PC-3 (cell line): ENCODE results near the gene TBC1D14. TPM values are rescaled to one million over a fixed set of nuclear protein-coding genes. Genes with fewer than 3 reads are reported as not detected.

Experiments
- ATAC-seq: fragments of 200-7000 bp; cut with Tn5 transposase; 2 replicates; pipeline ENCODE4 v1.9.1; 2020; ENCODE audit warnings: mild to moderate bottlenecking, moderate library complexity
- BruUV-seq: library from RNA; stranded (reverse); fragments of 400-500 nt; replicated peaks from 2 replicates; lab custom pipeline; 2021; lab: Mats Ljungman, UMichigan
- CTCF ChIA-PET: fragments of 300-600 bp; sonication (Branson Sonifier 250); formaldehyde crosslinking; loops from one replicate; lab custom pipeline; 2022; ENCODE audit warnings: antibody characterized with exemption; lab: Charles Lee
- POLR2A ChIA-PET: fragments of 300-600 bp; sonication (Branson Sonifier 250); formaldehyde crosslinking; loops from one replicate; lab custom pipeline; 2022; ENCODE audit warnings: antibody characterized with exemption; ENCODE audit not compliant: unreplicated experiment; lab: Charles Lee
- DNase-seq: peaks from one replicate; pipeline ENCODE4 v3.0.0-alpha.2; 2015
- H2AFZ ChIP-seq: fragments of 300-600 bp; sonication (generic); 2 replicates; pipeline ENCODE4 v1.6.0; 2016; ENCODE audit warnings: antibody characterized with exemption, low read length
- H3F3A ChIP-seq: fragments of 300-600 bp; sonication (generic); one replicate; pipeline ENCODE4 v1.6.0; 2017; ENCODE audit warnings: antibody characterized with exemption, low read length, control low read depth, mild to moderate bottlenecking; ENCODE audit not compliant: unreplicated experiment
- H3K27ac ChIP-seq: fragments of 300-600 bp; sonication (generic); 2 replicates; pipeline ENCODE4 v1.5.1; 2016; ENCODE audit warnings: mild to moderate bottlenecking, low read length
- H3K27me3 ChIP-seq: fragments of 300-600 bp; sonication (generic); 2 replicates; pipeline ENCODE4 v1.6.1; 2016; ENCODE audit warnings: low read length, mixed read lengths
- H3K36me3 ChIP-seq: fragments of 300-600 bp; sonication (generic); 2 replicates; pipeline ENCODE4 v1.6.1; 2016; ENCODE audit warnings: low read depth, mixed run types, low read length, mixed read lengths
- H3K4me1 ChIP-seq: fragments of 300-600 bp; sonication (generic); 2 replicates; pipeline ENCODE4 v1.5.1; 2016; ENCODE audit warnings: low read length; ENCODE audit not compliant: insufficient read depth
- H3K4me2 ChIP-seq: fragments of 300-600 bp; sonication (generic); 2 replicates; pipeline ENCODE4 v1.6.0; 2016; ENCODE audit warnings: low read length
- H3K4me3 ChIP-seq: fragments of 300-600 bp; sonication (generic); 2 replicates; pipeline ENCODE4 v1.5.1; 2016; ENCODE audit warnings: mild to moderate bottlenecking, low read length, mixed read lengths
- H3K79me2 ChIP-seq: fragments of 300-600 bp; sonication (generic); 2 replicates; pipeline ENCODE4 v1.6.1; 2017; ENCODE audit warnings: low read length, mixed read lengths
- H3K9ac ChIP-seq: fragments of 300-600 bp; sonication (generic); 2 replicates; pipeline ENCODE4 v1.6.0; 2016; ENCODE audit warnings: mild to moderate bottlenecking, low read length
- H3K9me2 ChIP-seq: fragments of 300-600 bp; sonication (generic); replicated peaks from 2 replicates; pipeline ENCODE4 v1.6.1; 2016; ENCODE audit warnings: mixed run types, low read length, mixed read lengths
- H3K9me3 ChIP-seq: fragments of 300-600 bp; sonication (generic); 2 replicates; pipeline ENCODE4 v1.6.1; 2016; ENCODE audit warnings: low read length, mixed read lengths
- H4K20me1 ChIP-seq: fragments of 300-600 bp; sonication (generic); 2 replicates; pipeline ENCODE4 v1.6.1; 2016; ENCODE audit warnings: low read length, mixed read lengths
- CTCF ChIP-seq: fragments of 300-600 bp; sonication (generic); conservative IDR thresholded peaks from 2 replicates; pipeline ENCODE4 v1.5.1; 2017; ENCODE audit warnings: antibody characterized with exemption, low read depth, mild to moderate bottlenecking, low read length
- EZH2 ChIP-seq: fragments of 300-600 bp; sonication (generic); IDR thresholded peaks from one replicate; pipeline ENCODE4 v1.6.1; 2017; ENCODE audit warnings: antibody characterized with exemption, mild to moderate bottlenecking, low read length; ENCODE audit not compliant: unreplicated experiment
- EZH2phosphoT487 ChIP-seq: fragments of 300-600 bp; sonication (generic); IDR thresholded peaks from 2 replicates; pipeline ENCODE4 v1.6.1; 2018; ENCODE audit warnings: mild to moderate bottlenecking, antibody characterized with exemption, low read length, borderline replicate concordance
- intact Hi-C: fragments of 100-400 bp; cut with micrococcal nuclease; formaldehyde crosslinking; loops from 2 replicates; pipeline ENCODE4 v1.9.0; 2023
- total RNA-seq: library from RNA; depleted of rRNA; stranded (reverse); fragments of >200 nt; gene quantifications from 2 replicates; pipeline ENCODE4 v1.2.3, GENCODE V29; 2014

The TBC1D14 gene
- total RNA-seq, 1 experiment from 2014 or later, result 33.0 TPM

- DNase-seq, result no peak
- peaks cover 56% of the 10 kb centered on the region for H3K79me2 ChIP-seq
- ChIA-PET CTCF (no interaction called here), POLR2A (no interaction called here)
- no peak overlapping the region for H3K9ac ChIP-seq
- TF ChIP-seq EZH2 (no peak), EZH2phosphoT487 (no peak), CTCF (no peak)
- no peaks in the 10 kb centered on the region for H4K20me1 ChIP-seq
- H3K9me2 ChIP-seq, result no peaks in the 10 kb centered on the region
- BruUV-seq, result no TSS peak
- H3K4me2 ChIP-seq, result no peak overlapping the region
- H3K4me3 ChIP-seq, result no peak overlapping the region
- H3K4me1 ChIP-seq, result no peaks in the 10 kb centered on the region
- intact Hi-C loops, result no loop called here
- H3F3A ChIP-seq, result no peaks in the 10 kb centered on the region
- H3K36me3 ChIP-seq, result peaks cover 3% of the 10 kb centered on the region; the same call in 1 of the 2 replicates
- H3K27me3 ChIP-seq, result no peaks in the 10 kb centered on the region
- ATAC-seq, result no peak
- no peak overlapping the region for H3K27ac ChIP-seq
- no peaks in the 10 kb centered on the region for H3K9me3 ChIP-seq
- H2AFZ ChIP-seq, result no peak overlapping the region
These were observed 142.7 kb downstream of the TBC1D14 start for GRCh38 chr4:7052313-7052712.

- no peaks in the 10 kb centered on the region for H3F3A ChIP-seq
- no peaks in the 10 kb centered on the region for H3K9me2 ChIP-seq
- peaks cover 47% of the 10 kb centered on the region for H3K79me2 ChIP-seq
- no peaks in the 10 kb centered on the region for H3K9me3 ChIP-seq
- peaks cover 3% of the 10 kb centered on the region; the same call in 1 of the 2 replicates for H3K36me3 ChIP-seq
- ChIA-PET CTCF (no interaction called here), POLR2A (no interaction called here)
- H3K4me2 ChIP-seq, result no peak overlapping the region
- TF ChIP-seq EZH2, result no peak
- TF ChIP-seq CTCF, result no peak
- TF ChIP-seq EZH2phosphoT487, result no peak
- no peaks in the 10 kb centered on the region for H4K20me1 ChIP-seq
- H3K27me3 ChIP-seq, result no peaks in the 10 kb centered on the region
- no peak overlapping the region for H3K9ac ChIP-seq
- ATAC-seq (no peak), DNase-seq (no peak)
- intact Hi-C loops, result no loop called here
- H3K27ac ChIP-seq, result no peak overlapping the region
- no TSS peak for BruUV-seq
- H2AFZ ChIP-seq, result no peak overlapping the region
- no peaks in the 10 kb centered on the region for H3K4me1 ChIP-seq
- H3K4me3 ChIP-seq, result no peak overlapping the region
These were observed 143.5 kb downstream of the TBC1D14 start for GRCh38 chr4:7052923-7053715.
